ENCODE results near the gene PPIB. TPM values are rescaled to one million over a fixed set of nuclear protein-coding genes. Genes with fewer than 3 reads are reported as not detected.
A peak's percentile ranks its signal among the peaks of the same experiment; 100 is the strongest.

Gene PPIB
- total and polyA plus RNA-seq, 2 experiments from 2014 or later = 398 to 870 TPM

DNA sequence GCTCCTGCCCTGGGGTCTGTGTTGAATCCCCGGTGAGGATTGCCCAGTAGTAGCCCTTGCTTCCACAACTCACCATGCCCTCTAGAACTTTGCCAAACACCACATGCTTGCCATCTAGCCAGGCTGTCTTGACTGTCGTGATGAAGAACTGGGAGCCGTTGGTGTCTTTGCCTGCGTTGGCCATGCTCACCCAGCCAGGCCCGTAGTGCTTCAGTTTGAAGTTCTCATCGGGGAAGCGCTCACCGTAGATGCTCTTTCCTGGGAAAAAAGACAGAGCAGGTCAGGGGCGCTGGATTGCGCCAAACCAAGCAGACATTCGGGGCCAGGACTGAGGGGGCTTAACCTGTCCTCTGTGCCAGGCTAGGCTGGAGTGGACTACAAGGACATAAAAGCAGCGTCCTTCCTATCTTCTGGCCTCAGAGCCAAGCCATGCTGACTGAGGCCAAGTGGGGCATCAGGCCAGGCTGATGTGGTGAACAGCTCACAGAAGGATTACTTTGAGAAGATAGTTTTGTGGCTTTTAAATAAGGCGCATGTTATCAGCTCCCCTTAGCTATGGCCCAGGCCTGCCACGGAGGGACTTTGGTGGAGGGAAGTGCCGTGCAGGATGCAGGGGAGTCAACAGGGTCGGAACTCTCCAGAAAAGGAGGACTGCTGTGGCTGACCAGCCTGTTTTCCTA is 6.0 kb downstream of the PPIB start (continued):
- TF ChIP-seq, protein P1, sequence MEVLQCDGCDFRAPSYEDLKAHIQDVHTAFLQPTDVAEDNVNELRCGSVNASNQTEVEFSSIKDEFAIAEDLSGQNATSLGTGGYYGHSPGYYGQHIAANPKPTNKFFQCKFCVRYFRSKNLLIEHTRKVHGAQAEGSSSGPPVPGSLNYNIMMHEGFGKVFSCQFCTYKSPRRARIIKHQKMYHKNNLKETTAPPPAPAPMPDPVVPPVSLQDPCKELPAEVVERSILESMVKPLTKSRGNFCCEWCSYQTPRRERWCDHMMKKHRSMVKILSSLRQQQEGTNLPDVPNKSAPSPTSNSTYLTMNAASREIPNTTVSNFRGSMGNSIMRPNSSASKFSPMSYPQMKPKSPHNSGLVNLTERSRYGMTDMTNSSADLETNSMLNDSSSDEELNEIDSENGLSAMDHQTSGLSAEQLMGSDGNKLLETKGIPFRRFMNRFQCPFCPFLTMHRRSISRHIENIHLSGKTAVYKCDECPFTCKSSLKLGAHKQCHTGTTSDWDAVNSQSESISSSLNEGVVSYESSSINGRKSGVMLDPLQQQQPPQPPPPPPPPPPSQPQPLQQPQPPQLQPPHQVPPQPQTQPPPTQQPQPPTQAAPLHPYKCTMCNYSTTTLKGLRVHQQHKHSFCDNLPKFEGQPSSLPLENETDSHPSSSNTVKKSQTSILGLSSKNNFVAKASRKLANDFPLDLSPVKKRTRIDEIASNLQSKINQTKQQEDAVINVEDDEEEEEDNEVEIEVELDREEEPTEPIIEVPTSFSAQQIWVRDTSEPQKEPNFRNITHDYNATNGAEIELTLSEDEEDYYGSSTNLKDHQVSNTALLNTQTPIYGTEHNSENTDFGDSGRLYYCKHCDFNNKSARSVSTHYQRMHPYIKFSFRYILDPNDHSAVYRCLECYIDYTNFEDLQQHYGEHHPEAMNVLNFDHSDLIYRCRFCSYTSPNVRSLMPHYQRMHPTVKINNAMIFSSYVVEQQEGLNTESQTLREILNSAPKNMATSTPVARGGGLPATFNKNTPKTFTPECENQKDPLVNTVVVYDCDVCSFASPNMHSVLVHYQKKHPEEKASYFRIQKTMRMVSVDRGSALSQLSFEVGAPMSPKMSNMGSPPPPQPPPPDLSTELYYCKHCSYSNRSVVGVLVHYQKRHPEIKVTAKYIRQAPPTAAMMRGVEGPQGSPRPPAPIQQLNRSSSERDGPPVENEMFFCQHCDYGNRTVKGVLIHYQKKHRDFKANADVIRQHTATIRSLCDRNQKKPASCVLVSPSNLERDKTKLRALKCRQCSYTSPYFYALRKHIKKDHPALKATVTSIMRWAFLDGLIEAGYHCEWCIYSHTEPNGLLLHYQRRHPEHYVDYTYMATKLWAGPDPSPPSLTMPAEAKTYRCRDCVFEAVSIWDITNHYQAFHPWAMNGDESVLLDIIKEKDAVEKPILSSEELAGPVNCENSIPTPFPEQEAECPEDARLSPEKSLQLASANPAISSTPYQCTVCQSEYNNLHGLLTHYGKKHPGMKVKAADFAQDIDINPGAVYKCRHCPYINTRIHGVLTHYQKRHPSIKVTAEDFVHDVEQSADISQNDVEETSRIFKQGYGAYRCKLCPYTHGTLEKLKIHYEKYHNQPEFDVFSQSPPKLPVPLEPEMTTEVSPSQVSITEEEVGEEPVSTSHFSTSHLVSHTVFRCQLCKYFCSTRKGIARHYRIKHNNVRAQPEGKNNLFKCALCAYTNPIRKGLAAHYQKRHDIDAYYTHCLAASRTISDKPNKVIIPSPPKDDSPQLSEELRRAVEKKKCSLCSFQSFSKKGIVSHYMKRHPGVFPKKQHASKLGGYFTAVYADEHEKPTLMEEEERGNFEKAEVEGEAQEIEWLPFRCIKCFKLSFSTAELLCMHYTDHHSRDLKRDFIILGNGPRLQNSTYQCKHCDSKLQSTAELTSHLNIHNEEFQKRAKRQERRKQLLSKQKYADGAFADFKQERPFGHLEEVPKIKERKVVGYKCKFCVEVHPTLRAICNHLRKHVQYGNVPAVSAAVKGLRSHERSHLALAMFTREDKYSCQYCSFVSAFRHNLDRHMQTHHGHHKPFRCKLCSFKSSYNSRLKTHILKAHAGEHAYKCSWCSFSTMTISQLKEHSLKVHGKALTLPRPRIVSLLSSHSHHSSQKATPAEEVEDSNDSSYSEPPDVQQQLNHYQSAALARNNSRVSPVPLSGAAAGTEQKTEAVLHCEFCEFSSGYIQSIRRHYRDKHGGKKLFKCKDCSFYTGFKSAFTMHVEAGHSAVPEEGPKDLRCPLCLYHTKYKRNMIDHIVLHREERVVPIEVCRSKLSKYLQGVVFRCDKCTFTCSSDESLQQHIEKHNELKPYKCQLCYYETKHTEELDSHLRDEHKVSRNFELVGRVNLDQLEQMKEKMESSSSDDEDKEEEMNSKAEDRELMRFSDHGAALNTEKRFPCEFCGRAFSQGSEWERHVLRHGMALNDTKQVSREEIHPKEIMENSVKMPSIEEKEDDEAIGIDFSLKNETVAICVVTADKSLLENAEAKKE (CRISPR knock-in tag; IDR thresholded peaks at IDR 0.05) = no peak
- no peak for TF ChIP-seq STAT1 (IDR thresholded peaks at IDR 0.05; ENCODE audit: unreplicated experiment)
- TF ChIP-seq ZNF114 (CRISPR knock-in tag; IDR thresholded peaks at IDR 0.05) = no peak
- no peak for TF ChIP-seq NANOG (IDR thresholded peaks at IDR 0.05; ENCODE audit: borderline replicate concordance)

GRCh38 chr15:64155802-64156651 is 6.8 kb downstream of the PPIB start:
- H3K4me2 ChIP-seq = no peak overlapping the region
- H4K20me1 ChIP-seq (replicated peaks; ENCODE audit: insufficient read depth) = peaks cover 21% of the 10 kb centered on the region
- no peak overlapping the region for H2AFZ ChIP-seq
- H3K4me3 ChIP-seq = no peak overlapping the region
- H3K4me1 ChIP-seq (ENCODE audit: insufficient read depth) = peaks cover 13% of the 10 kb centered on the region
- H3K36me3 ChIP-seq (ENCODE audit: insufficient read depth) = peaks cover 53% of the 10 kb centered on the region
- H3K27me3 ChIP-seq (ENCODE audit: insufficient read depth) = peaks cover 18% of the 10 kb centered on the region
- H3K79me2 ChIP-seq (replicated peaks; ENCODE audit: insufficient read depth) = peaks cover 6% of the 10 kb centered on the region; the same call in 1 of the 2 replicates
- H3K27me3 Mint-ChIP-seq (ENCODE audit: insufficient read depth, low read depth, poor library complexity) = peaks cover 24% of the 10 kb centered on the region
- peaks cover 11% of the 10 kb centered on the region for H3K4me1 Mint-ChIP-seq
- TF ChIP-seq, protein P2, sequence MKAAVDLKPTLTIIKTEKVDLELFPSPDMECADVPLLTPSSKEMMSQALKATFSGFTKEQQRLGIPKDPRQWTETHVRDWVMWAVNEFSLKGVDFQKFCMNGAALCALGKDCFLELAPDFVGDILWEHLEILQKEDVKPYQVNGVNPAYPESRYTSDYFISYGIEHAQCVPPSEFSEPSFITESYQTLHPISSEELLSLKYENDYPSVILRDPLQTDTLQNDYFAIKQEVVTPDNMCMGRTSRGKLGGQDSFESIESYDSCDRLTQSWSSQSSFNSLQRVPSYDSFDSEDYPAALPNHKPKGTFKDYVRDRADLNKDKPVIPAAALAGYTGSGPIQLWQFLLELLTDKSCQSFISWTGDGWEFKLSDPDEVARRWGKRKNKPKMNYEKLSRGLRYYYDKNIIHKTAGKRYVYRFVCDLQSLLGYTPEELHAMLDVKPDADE (IDR thresholded peaks at IDR 0.05) = no peak
- TF ChIP-seq, protein P3, sequence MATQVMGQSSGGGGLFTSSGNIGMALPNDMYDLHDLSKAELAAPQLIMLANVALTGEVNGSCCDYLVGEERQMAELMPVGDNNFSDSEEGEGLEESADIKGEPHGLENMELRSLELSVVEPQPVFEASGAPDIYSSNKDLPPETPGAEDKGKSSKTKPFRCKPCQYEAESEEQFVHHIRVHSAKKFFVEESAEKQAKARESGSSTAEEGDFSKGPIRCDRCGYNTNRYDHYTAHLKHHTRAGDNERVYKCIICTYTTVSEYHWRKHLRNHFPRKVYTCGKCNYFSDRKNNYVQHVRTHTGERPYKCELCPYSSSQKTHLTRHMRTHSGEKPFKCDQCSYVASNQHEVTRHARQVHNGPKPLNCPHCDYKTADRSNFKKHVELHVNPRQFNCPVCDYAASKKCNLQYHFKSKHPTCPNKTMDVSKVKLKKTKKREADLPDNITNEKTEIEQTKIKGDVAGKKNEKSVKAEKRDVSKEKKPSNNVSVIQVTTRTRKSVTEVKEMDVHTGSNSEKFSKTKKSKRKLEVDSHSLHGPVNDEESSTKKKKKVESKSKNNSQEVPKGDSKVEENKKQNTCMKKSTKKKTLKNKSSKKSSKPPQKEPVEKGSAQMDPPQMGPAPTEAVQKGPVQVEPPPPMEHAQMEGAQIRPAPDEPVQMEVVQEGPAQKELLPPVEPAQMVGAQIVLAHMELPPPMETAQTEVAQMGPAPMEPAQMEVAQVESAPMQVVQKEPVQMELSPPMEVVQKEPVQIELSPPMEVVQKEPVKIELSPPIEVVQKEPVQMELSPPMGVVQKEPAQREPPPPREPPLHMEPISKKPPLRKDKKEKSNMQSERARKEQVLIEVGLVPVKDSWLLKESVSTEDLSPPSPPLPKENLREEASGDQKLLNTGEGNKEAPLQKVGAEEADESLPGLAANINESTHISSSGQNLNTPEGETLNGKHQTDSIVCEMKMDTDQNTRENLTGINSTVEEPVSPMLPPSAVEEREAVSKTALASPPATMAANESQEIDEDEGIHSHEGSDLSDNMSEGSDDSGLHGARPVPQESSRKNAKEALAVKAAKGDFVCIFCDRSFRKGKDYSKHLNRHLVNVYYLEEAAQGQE (IDR thresholded peaks at IDR 0.05; ENCODE audit: unreplicated experiment) = no peak
- TF ChIP-seq JUNB (IDR thresholded peaks at IDR 0.05; ENCODE audit: unreplicated experiment) (no peak), POLR2AphosphoS5 (IDR thresholded peaks at IDR 0.05; ENCODE audit: low read depth) (peak; percentile 34; the same call in 1 of the 2 replicates)
- no peak overlapping the region for H3K4me3 Mint-ChIP-seq
- no peak for ATAC-seq
- H3K9me2 ChIP-seq (ENCODE audit: insufficient read depth) = no peaks in the 10 kb centered on the region
- H3K27ac Mint-ChIP-seq = no peak overlapping the region
- no peak for DNase-seq (ENCODE audit: low spot score)
- H3K36me3 Mint-ChIP-seq (ENCODE audit: low read depth) = peaks cover 58% of the 10 kb centered on the region
- 0 out of 2 replicates have a peak overlapping the region, but pooled peaks have one; percentile 76 for H3K27ac ChIP-seq (ENCODE audit: low read depth)
- H3F3A ChIP-seq (replicated peaks; ENCODE audit: low read depth) = peaks cover 31% of the 10 kb centered on the region
- no peaks in the 10 kb centered on the region; the same call in 2 of the 3 replicates for H3K9me3 Mint-ChIP-seq
